ENCODE data around the gene STOML2.

GRCh38 chr9:35116898-35117551 is 14.1 kb upstream of the STOML2 start:
- no peak for TF ChIP-seq EZH2 (IDR thresholded peaks at IDR 0.05; ENCODE audit: insufficient read depth, low read length)
- TF ChIP-seq, protein P1, sequence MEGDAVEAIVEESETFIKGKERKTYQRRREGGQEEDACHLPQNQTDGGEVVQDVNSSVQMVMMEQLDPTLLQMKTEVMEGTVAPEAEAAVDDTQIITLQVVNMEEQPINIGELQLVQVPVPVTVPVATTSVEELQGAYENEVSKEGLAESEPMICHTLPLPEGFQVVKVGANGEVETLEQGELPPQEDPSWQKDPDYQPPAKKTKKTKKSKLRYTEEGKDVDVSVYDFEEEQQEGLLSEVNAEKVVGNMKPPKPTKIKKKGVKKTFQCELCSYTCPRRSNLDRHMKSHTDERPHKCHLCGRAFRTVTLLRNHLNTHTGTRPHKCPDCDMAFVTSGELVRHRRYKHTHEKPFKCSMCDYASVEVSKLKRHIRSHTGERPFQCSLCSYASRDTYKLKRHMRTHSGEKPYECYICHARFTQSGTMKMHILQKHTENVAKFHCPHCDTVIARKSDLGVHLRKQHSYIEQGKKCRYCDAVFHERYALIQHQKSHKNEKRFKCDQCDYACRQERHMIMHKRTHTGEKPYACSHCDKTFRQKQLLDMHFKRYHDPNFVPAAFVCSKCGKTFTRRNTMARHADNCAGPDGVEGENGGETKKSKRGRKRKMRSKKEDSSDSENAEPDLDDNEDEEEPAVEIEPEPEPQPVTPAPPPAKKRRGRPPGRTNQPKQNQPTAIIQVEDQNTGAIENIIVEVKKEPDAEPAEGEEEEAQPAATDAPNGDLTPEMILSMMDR (IDR thresholded peaks at IDR 0.05; ENCODE audit: insufficient read depth, low read depth, low read length), result peak; percentile 86
